Mammary epithelial cell (primary cell): ENCODE data around the gene PCBP3.

Source experiments
- EZH2 ChIP-seq: IDR thresholded peaks from 2 replicates; pipeline ENCODE4 v1.6.1; 2012; ENCODE audit warnings: low read length, inconsistent platforms, borderline replicate concordance
- TF ChIP-seq, protein P1 (sequence below), 2 donors: IDR thresholded peaks in 1 of 2; conservative IDR thresholded peaks in 1 of 2; 2 replicates each; pipeline ENCODE4 v1.5.1; 2011 to 2012; ENCODE audit warnings: inconsistent platforms in 2 of 2, low read length in 2 of 2, mild to moderate bottlenecking in 2 of 2, control low read depth in 1 of 2, low read depth in 1 of 2; ENCODE audit not compliant: insufficient read depth in 1 of 2; ENCODE audit errors: extremely low read depth in 1 of 2

DNA sequence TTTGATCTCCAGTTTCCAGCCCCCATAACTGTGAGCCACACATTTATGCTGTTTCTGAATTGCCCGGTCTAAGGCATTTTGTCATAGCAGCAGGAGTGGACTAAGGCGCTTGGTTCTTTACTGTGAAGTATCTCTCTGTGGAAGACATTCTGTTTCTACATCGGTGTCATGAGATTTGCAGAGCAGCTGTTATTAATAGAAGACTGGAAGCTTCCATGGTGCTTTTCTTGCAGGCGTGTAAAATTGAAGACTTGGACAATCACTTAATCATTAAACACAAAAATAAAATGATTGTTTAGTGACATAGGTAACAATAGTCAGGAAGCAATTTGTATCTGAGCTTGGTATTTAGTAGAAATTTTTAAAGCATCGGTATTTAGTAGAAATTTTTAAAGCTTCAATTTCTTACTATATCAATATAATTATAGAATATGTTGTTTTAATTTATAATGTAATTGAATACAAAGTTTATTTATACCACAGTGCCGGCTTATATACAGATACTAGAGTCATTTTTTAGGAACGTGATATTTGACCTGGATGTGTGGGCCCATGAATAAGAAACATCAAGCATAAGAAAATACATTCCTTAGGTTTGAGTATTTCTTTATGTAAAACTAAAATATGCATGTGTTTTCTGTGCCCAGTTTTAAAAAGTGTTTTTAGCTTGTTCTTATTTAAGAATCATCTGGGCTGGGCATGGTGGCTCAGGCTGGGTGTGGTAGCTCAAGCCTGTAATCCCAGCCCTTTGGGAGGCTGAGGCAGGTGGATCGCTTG is 277.5 kb downstream of the PCBP3 start:
- TF ChIP-seq, protein P1, sequence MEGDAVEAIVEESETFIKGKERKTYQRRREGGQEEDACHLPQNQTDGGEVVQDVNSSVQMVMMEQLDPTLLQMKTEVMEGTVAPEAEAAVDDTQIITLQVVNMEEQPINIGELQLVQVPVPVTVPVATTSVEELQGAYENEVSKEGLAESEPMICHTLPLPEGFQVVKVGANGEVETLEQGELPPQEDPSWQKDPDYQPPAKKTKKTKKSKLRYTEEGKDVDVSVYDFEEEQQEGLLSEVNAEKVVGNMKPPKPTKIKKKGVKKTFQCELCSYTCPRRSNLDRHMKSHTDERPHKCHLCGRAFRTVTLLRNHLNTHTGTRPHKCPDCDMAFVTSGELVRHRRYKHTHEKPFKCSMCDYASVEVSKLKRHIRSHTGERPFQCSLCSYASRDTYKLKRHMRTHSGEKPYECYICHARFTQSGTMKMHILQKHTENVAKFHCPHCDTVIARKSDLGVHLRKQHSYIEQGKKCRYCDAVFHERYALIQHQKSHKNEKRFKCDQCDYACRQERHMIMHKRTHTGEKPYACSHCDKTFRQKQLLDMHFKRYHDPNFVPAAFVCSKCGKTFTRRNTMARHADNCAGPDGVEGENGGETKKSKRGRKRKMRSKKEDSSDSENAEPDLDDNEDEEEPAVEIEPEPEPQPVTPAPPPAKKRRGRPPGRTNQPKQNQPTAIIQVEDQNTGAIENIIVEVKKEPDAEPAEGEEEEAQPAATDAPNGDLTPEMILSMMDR (conservative IDR thresholded peaks at IDR 0.05 in 1 of 2, IDR thresholded peaks at IDR 0.05 in 1 of 2; ENCODE audit: extremely low read depth in 1 of 2, insufficient read depth in 1 of 2, low read depth in 1 of 2, low read length in 2 of 2), result no peak
- TF ChIP-seq EZH2, result no peak
